Prostate gland (tissue), 2 donors: Measurements from ENCODE around the gene CEP112.

Source experiments
- POLR2A ChIP-seq: fragments of 450-650 bp; IDR thresholded peaks from one replicate; pipeline ENCODE4 v1.6.1; 2016; ENCODE audit warnings: antibody characterized with exemption, mild to moderate bottlenecking
- POLR2AphosphoS5 ChIP-seq: sonication (generic); formaldehyde crosslinking; IDR thresholded peaks from one replicate; pipeline ENCODE4 v1.6.1; 2017; ENCODE audit warnings: antibody characterized with exemption
- TF ChIP-seq, protein P1 (sequence below), 4 experiments: fragments of 200-600 bp in 2 of 4; fragments of 450-650 bp in 2 of 4; sonication (generic) in 2 of 4; IDR thresholded peaks; 1 replicate in 3 of 4; 2 replicates in 1 of 4; pipeline ENCODE4 v1.5.1; 2016 to 2019; ENCODE audit warnings: antibody characterized with exemption in 4 of 4, mild to moderate bottlenecking in 2 of 4, moderate library complexity in 2 of 4

DNA sequence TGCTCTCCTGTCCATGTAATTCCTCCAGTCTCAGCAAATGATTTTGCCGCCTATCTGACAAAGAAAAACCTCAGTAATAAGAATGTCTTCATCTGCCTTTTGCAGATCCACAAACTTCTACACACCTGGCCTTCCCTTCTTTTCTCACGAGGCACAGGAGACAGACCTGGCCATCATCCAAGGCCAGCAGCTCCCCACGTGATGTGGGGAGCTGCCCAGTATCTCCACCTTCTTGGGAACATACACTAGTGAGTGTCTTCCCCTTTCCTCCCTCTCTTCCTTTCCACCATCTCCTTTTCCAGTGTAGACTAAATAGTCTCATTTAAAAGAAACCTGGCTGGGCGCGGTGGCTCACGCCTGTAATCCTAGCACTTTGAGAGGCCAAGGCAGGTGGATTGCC is 274.4 kb downstream of the CEP112 start:
- no peak for TF ChIP-seq POLR2AphosphoS5
- TF ChIP-seq, protein P1, sequence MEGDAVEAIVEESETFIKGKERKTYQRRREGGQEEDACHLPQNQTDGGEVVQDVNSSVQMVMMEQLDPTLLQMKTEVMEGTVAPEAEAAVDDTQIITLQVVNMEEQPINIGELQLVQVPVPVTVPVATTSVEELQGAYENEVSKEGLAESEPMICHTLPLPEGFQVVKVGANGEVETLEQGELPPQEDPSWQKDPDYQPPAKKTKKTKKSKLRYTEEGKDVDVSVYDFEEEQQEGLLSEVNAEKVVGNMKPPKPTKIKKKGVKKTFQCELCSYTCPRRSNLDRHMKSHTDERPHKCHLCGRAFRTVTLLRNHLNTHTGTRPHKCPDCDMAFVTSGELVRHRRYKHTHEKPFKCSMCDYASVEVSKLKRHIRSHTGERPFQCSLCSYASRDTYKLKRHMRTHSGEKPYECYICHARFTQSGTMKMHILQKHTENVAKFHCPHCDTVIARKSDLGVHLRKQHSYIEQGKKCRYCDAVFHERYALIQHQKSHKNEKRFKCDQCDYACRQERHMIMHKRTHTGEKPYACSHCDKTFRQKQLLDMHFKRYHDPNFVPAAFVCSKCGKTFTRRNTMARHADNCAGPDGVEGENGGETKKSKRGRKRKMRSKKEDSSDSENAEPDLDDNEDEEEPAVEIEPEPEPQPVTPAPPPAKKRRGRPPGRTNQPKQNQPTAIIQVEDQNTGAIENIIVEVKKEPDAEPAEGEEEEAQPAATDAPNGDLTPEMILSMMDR (IDR thresholded peaks at IDR 0.05): no peak
- no peak for TF ChIP-seq POLR2A
